ENCODE data around the gene ITGAX.

ITGAX gene

DNA sequence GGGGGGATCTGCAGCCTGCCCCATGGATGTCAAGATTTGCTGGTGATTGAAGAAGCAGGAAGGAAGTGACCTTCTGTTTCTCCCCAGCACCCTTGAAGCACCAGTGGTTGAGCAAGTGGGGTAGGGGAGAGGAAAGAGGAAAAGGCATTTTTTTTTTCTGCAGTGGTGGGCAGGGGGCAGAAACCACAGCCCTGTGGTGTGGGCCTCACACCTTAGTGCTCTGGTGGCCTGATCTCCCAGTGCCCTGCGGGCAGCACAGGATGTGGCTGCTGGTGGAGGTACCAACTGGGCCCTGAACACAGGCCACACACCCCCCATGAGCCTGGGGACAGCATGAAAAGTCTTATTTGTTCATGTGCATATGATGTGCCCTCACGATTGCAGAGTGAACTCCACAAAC is 45.2 kb downstream of the ITGAX start:
- Histone ChIP-seq H3K9ac (ENCODE audit: low read length) (no peak overlapping the region), H3K9me2 (replicated peaks; ENCODE audit: insufficient read depth, low read length) (no peaks in the 10 kb centered on the region), H3F3A (ENCODE audit: insufficient read depth) (no peaks in the 10 kb centered on the region), H3K9me3 (ENCODE audit: insufficient read depth, low read length) (no peaks in the 10 kb centered on the region), H3K79me2 (ENCODE audit: insufficient read depth, low read length) (no peaks in the 10 kb centered on the region), H3K27me3 (ENCODE audit: low read length) (no peaks in the 10 kb centered on the region), H4K20me1 (ENCODE audit: low read depth, low read length) (no peaks in the 10 kb centered on the region), H3K4me3 (ENCODE audit: insufficient read depth, low read length, poor library complexity, severe bottlenecking) (no peak overlapping the region), H3K36me3 (ENCODE audit: low read length) (no peaks in the 10 kb centered on the region), H2AFZ (ENCODE audit: low read depth, low read length, severe bottlenecking) (no peak overlapping the region), H3K27ac (ENCODE audit: low read depth, low read length) (no peak overlapping the region), H3K4me2 (ENCODE audit: low read depth, low read length, poor library complexity, severe bottlenecking) (no peak overlapping the region)
- TF ChIP-seq, protein P1, sequence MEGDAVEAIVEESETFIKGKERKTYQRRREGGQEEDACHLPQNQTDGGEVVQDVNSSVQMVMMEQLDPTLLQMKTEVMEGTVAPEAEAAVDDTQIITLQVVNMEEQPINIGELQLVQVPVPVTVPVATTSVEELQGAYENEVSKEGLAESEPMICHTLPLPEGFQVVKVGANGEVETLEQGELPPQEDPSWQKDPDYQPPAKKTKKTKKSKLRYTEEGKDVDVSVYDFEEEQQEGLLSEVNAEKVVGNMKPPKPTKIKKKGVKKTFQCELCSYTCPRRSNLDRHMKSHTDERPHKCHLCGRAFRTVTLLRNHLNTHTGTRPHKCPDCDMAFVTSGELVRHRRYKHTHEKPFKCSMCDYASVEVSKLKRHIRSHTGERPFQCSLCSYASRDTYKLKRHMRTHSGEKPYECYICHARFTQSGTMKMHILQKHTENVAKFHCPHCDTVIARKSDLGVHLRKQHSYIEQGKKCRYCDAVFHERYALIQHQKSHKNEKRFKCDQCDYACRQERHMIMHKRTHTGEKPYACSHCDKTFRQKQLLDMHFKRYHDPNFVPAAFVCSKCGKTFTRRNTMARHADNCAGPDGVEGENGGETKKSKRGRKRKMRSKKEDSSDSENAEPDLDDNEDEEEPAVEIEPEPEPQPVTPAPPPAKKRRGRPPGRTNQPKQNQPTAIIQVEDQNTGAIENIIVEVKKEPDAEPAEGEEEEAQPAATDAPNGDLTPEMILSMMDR (IDR thresholded peaks at IDR 0.05; ENCODE audit: insufficient read depth, low read length, poor library complexity, severe bottlenecking), result no peak
- TF ChIP-seq EZH2phosphoT487 (conservative IDR thresholded peaks at IDR 0.05; ENCODE audit: low read length), result no peak

DNA sequence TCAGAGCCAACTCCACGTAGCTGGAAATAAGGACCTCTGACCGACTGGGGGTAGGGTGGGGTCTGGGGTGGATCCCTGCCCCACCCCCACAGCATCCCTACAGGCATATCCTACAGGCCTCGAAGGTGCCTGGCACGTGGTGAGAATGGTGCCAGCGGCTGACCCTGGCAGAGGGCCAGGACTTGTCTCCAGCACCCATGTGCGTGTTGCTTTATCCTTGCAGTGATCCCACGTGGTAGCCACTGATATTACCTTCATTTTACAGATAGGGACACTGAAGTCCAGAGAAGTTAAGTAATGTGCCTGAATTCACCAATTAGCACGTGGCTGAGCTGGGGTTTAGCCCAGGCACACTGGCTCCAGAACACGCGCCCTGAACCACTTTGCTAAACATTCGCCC is 46.5 kb downstream of the ITGAX start:
- Histone ChIP-seq H3K9me3 (ENCODE audit: insufficient read depth, low read length) (no peaks in the 10 kb centered on the region), H3K9me2 (replicated peaks; ENCODE audit: insufficient read depth, low read length) (no peaks in the 10 kb centered on the region), H3K4me3 (ENCODE audit: insufficient read depth, low read length, poor library complexity, severe bottlenecking) (no peak overlapping the region), H2AFZ (ENCODE audit: low read depth, low read length, severe bottlenecking) (no peak overlapping the region), H3K36me3 (ENCODE audit: low read length) (no peaks in the 10 kb centered on the region), H3F3A (ENCODE audit: insufficient read depth) (no peaks in the 10 kb centered on the region), H3K27me3 (ENCODE audit: low read length) (no peaks in the 10 kb centered on the region), H3K79me2 (ENCODE audit: insufficient read depth, low read length) (no peaks in the 10 kb centered on the region), H3K27ac (ENCODE audit: low read depth, low read length) (no peak overlapping the region), H3K9ac (ENCODE audit: low read length) (no peak overlapping the region), H4K20me1 (ENCODE audit: low read depth, low read length) (no peaks in the 10 kb centered on the region), H3K4me2 (ENCODE audit: low read depth, low read length, poor library complexity, severe bottlenecking) (no peak overlapping the region)
- TF ChIP-seq EZH2phosphoT487 (conservative IDR thresholded peaks at IDR 0.05; ENCODE audit: low read length), result no peak
- TF ChIP-seq, protein P1 (IDR thresholded peaks at IDR 0.05; ENCODE audit: insufficient read depth, low read length, poor library complexity, severe bottlenecking), result no peak

DNA sequence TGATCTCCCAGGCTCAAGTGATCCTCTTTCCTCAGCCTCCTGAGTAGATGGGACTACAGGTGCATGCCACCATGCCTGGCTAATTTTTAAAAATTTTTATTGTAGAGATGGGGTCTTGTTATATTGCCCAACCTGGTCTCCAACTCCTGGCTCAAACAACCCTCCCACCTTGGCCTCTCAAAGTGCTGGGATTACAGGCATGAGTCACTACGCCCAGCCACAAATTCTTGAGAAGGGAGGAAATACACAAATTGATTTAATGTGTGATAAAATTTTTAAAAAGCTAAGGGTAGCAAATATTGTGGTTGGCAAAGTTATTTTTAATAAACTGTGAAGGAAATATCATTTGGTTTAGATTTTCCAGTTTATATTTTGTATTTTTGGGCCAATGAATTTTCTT is 47.7 kb downstream of the ITGAX start:
- Histone ChIP-seq H3K4me2 (ENCODE audit: low read depth, low read length, poor library complexity, severe bottlenecking) (no peak overlapping the region), H3K9ac (ENCODE audit: low read length) (no peak overlapping the region), H3F3A (ENCODE audit: insufficient read depth) (no peaks in the 10 kb centered on the region), H4K20me1 (ENCODE audit: low read depth, low read length) (no peaks in the 10 kb centered on the region), H3K36me3 (ENCODE audit: low read length) (no peaks in the 10 kb centered on the region), H3K27ac (ENCODE audit: low read depth, low read length) (no peak overlapping the region), H3K9me3 (ENCODE audit: insufficient read depth, low read length) (no peaks in the 10 kb centered on the region), H3K27me3 (ENCODE audit: low read length) (no peaks in the 10 kb centered on the region), H3K4me3 (ENCODE audit: insufficient read depth, low read length, poor library complexity, severe bottlenecking) (no peak overlapping the region), H2AFZ (ENCODE audit: low read depth, low read length, severe bottlenecking) (no peak overlapping the region), H3K79me2 (ENCODE audit: insufficient read depth, low read length) (no peaks in the 10 kb centered on the region), H3K9me2 (replicated peaks; ENCODE audit: insufficient read depth, low read length) (no peaks in the 10 kb centered on the region)
- TF ChIP-seq EZH2phosphoT487 (conservative IDR thresholded peaks at IDR 0.05; ENCODE audit: low read length), result no peak
- TF ChIP-seq, protein P1 (IDR thresholded peaks at IDR 0.05; ENCODE audit: insufficient read depth, low read length, poor library complexity, severe bottlenecking), result no peak
